HepG2 (cell line): ENCODE measurements around the gene LAPTM4A. TPM values are rescaled to one million over a fixed set of nuclear protein-coding genes. Genes with fewer than 3 reads are reported as not detected.

Experiments
- FOXC1 ChIP-seq: sonication (generic); formaldehyde crosslinking; IDR thresholded peaks from 2 replicates; pipeline ENCODE4 v1.8.0; 2022; ENCODE audit warnings: mild to moderate bottlenecking, missing genetic modification reagents, borderline replicate concordance
- GZF1 ChIP-seq: sonication (generic); formaldehyde crosslinking; IDR thresholded peaks from 2 replicates; pipeline ENCODE4 v1.5.1; 2020; ENCODE audit warnings: mild to moderate bottlenecking, missing genetic modification reagents
- PATZ1 ChIP-seq: sonication (generic); formaldehyde crosslinking; IDR thresholded peaks from 2 replicates; pipeline ENCODE4 v1.4.0; 2020; ENCODE audit warnings: missing genetic modification reagents
- RERE ChIP-seq: IDR thresholded peaks from 2 replicates; pipeline ENCODE4 v1.6.1; 2016; ENCODE audit warnings: low read depth, missing genetic modification reagents, missing compliant biosample characterization
- SOX13 ChIP-seq, 3 experiments: fragments of 450-650 bp in 1 of 3; sonication (generic) in 1 of 3; formaldehyde crosslinking in 1 of 3; IDR thresholded peaks in 2 of 3; conservative IDR thresholded peaks in 1 of 3; 2 replicates each; pipeline versions ENCODE4 v1.5.0 to v1.6.1; 2016 to 2020; ENCODE audit warnings: antibody characterized with exemption in 1 of 3, mild to moderate bottlenecking in 1 of 3, missing compliant biosample characterization in 1 of 3, missing genetic modification reagents in 1 of 3, moderate library complexity in 1 of 3
- ZFP1 ChIP-seq: IDR thresholded peaks from 2 replicates; pipeline ENCODE4 v1.6.1; 2016
- ZNF367 ChIP-seq: sonication (generic); formaldehyde crosslinking; IDR thresholded peaks from 2 replicates; pipeline ENCODE4 v1.4.0; 2020; ENCODE audit warnings: missing genetic modification reagents, borderline replicate concordance
- ZNF414 ChIP-seq: sonication (generic); formaldehyde crosslinking; IDR thresholded peaks from 2 replicates; pipeline ENCODE4 v1.5.0; 2020; ENCODE audit warnings: missing genetic modification reagents
- ZNF567 ChIP-seq: sonication (generic); formaldehyde crosslinking; IDR thresholded peaks from 2 replicates; pipeline ENCODE4 v1.8.1; 2023; ENCODE audit warnings: mild to moderate bottlenecking, missing genetic modification reagents, borderline replicate concordance
- polyA plus RNA-seq, 8 experiments: library from polyadenylated mRNA; depleted of rRNA in 3 of 8; stranded (reverse) in 7 of 8; unstranded in 1 of 8; fragments of >200 nt; fragmentation: Illumina TruSeq in 4 of 8; extraction: Trizol in 4 of 8; gene quantifications; 2 replicates each; pipeline versions ENCODE4 v1.2.1 to v1.2.3, GENCODE V29; 2011 to 2016; ENCODE audit warnings: low read depth in 4 of 8, missing spikeins in 1 of 8, mixed read lengths in 1 of 8; ENCODE audit not compliant: insufficient read depth in 1 of 8
- total RNA-seq, 5 experiments: library from RNA; depleted of rRNA; stranded (reverse); fragments of >200 nt; fragmentation: Illumina TruSeq; extraction: Trizol; gene quantifications; 2 replicates each; pipeline ENCODE4 v1.2.3, GENCODE V29; 2016; ENCODE audit warnings: low read depth in 1 of 5

The LAPTM4A gene
- total and polyA plus RNA-seq, 2 of the 13 experiments (the other 11 are each of a cell fraction or from before 2014, with no cell fraction given): 116 to 558 TPM

DNA sequence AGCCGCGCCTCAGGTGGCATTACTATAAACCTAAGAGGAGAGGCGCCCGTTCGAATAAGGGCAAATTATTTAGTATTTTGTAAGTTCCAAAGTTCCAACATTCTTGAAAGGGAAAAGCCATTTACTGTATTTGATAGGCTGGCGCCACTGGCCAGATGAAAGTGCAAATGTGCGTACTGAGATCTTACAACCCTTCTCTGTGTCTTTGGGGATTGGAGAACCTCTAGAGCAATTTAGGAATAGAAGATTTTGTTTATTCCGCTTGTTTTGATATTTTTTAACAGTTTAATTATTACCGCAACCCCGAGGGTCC is 61.1 kb downstream of the LAPTM4A start (continued):
- 0 out of 2 replicates have a peak, but pooled peaks have one; percentile 19 for TF ChIP-seq ZNF414
- TF ChIP-seq PATZ1 (CRISPR knock-in tag): no peak
- 0 out of 2 replicates have a peak, but pooled peaks have one; percentile 55 for TF ChIP-seq ZNF567 (CRISPR knock-in tag)
- 0 out of 2 replicates have a peak, but pooled peaks have one; percentile 2 for TF ChIP-seq GZF1 (CRISPR knock-in tag)
- TF ChIP-seq SOX13 (IDR thresholded peaks at IDR 0.05): no peak
- 0 out of 4 replicates have a peak, but pooled peaks of 1 of the 2 experiments have one; percentile 24 for TF ChIP-seq SOX13 (CRISPR knock-in tag; conservative IDR thresholded peaks at IDR 0.05 in 1 of 2, IDR thresholded peaks at IDR 0.05 in 1 of 2)
- peak; percentile 18; the same call in 1 of the 2 replicates for TF ChIP-seq FOXC1 (CRISPR knock-in tag)
- TF ChIP-seq ZFP1 (CRISPR knock-in tag): 0 out of 2 replicates have a peak, but pooled peaks have one; percentile 24
- 0 out of 2 replicates have a peak, but pooled peaks have one; percentile 15 for TF ChIP-seq ZNF367
- TF ChIP-seq RERE (CRISPR knock-in tag): no peak
